DOHH2 (cell line): Measurements from ENCODE around the gene LRRC2.

Experiments
- H3F3A ChIP-seq: fragments of 200-600 bp; sonication (generic), shearing (Covaris generic); 2 replicates; pipeline ENCODE4 v1.6.0; 2016; ENCODE audit warnings: antibody characterized with exemption, mild to moderate bottlenecking; ENCODE audit not compliant: control insufficient read depth, insufficient read depth
- H3K27ac ChIP-seq: fragments of 200-600 bp; sonication (generic); 2 replicates; pipeline ENCODE4 v1.5.1; 2014; ENCODE audit warnings: low read depth, mild to moderate bottlenecking, low read length, moderate library complexity
- H3K27me3 ChIP-seq: fragments of 200-600 bp; sonication (generic); 2 replicates; pipeline ENCODE4 v1.6.1; 2014; ENCODE audit warnings: mild to moderate bottlenecking, low read length, mixed read lengths; ENCODE audit not compliant: control insufficient read depth
- H3K36me3 ChIP-seq: fragments of 200-600 bp; sonication (generic); 2 replicates; pipeline ENCODE4 v1.6.1; 2014; ENCODE audit warnings: mild to moderate bottlenecking, low read length, moderate library complexity, mixed read lengths; ENCODE audit not compliant: control insufficient read depth
- H3K4me1 ChIP-seq: fragments of 200-600 bp; sonication (generic); 2 replicates; pipeline ENCODE4 v1.6.1; 2014; ENCODE audit warnings: mild to moderate bottlenecking, low read length, mixed read lengths; ENCODE audit not compliant: control insufficient read depth
- H3K4me2 ChIP-seq: fragments of 200-600 bp; sonication (generic); 2 replicates; pipeline ENCODE4 v1.6.0; 2014; ENCODE audit warnings: mild to moderate bottlenecking, low read length, moderate library complexity
- H3K4me3 ChIP-seq: fragments of 200-600 bp; sonication (generic); 2 replicates; pipeline ENCODE4 v1.5.1; 2014; ENCODE audit warnings: mild to moderate bottlenecking, low read length, mixed read lengths
- H3K79me2 ChIP-seq: fragments of 200-600 bp; sonication (generic); 2 replicates; pipeline ENCODE4 v1.6.1; 2014; ENCODE audit warnings: mild to moderate bottlenecking, low read length, mixed read lengths; ENCODE audit not compliant: control insufficient read depth
- H3K9me2 ChIP-seq: fragments of 200-600 bp; sonication (generic); replicated peaks from 2 replicates; pipeline ENCODE4 v1.6.1; 2014; ENCODE audit warnings: mild to moderate bottlenecking, low read length, mixed read lengths; ENCODE audit not compliant: control insufficient read depth
- H3K9me3 ChIP-seq: fragments of 200-600 bp; sonication (generic); 2 replicates; pipeline ENCODE4 v1.6.1; 2014; ENCODE audit warnings: antibody characterized with exemption, low read length, mixed read lengths; ENCODE audit not compliant: control insufficient read depth, insufficient read depth
- H4K20me1 ChIP-seq: fragments of 200-600 bp; sonication (generic); 2 replicates; pipeline ENCODE4 v1.6.0; 2014; ENCODE audit warnings: low read depth, mild to moderate bottlenecking, antibody characterized with exemption, low read length, moderate library complexity; ENCODE audit not compliant: control insufficient read depth, insufficient read depth
- CTCF ChIP-seq: fragments of 200-600 bp; sonication (generic); IDR thresholded peaks from one replicate; pipeline ENCODE4 v1.5.1; 2014; ENCODE audit warnings: antibody characterized with exemption, mild to moderate bottlenecking, low read depth, low read length; ENCODE audit not compliant: poor library complexity, severe bottlenecking
- EZH2phosphoT487 ChIP-seq: fragments of 200-600 bp; sonication (generic); IDR thresholded peaks from 2 replicates; pipeline ENCODE4 v1.6.1; 2017; ENCODE audit warnings: borderline replicate concordance, mild to moderate bottlenecking, antibody characterized with exemption, low read length, moderate library complexity, mixed read lengths

Gene LRRC2

GRCh38 chr3:46484911-46485778 is 81.0 kb downstream of the LRRC2 start:
- Histone ChIP-seq H3K27me3 (peaks cover 12% of the 10 kb centered on the region; the same call in 1 of the 2 replicates), H3K4me1 (peaks cover 14% of the 10 kb centered on the region), H3K27ac (no peak overlapping the region), H3K4me3 (no peak overlapping the region), H3K9me2 (no peaks in the 10 kb centered on the region), H3K4me2 (no peak overlapping the region), H3F3A (no peaks in the 10 kb centered on the region), H3K36me3 (no peaks in the 10 kb centered on the region), H3K79me2 (no peaks in the 10 kb centered on the region), H4K20me1 (no peaks in the 10 kb centered on the region), H3K9me3 (no peaks in the 10 kb centered on the region)
- TF ChIP-seq CTCF, result no peak
- no peak for TF ChIP-seq EZH2phosphoT487

- H3K4me1 ChIP-seq, result peaks cover 7% of the 10 kb centered on the region
- no peaks in the 10 kb centered on the region for H3K9me2 ChIP-seq
- H3K79me2 ChIP-seq, result no peaks in the 10 kb centered on the region
- H4K20me1 ChIP-seq, result no peaks in the 10 kb centered on the region
- H3K27ac ChIP-seq, result no peak overlapping the region
- no peak overlapping the region for H3K4me3 ChIP-seq
- H3K9me3 ChIP-seq, result no peaks in the 10 kb centered on the region
- H3K4me2 ChIP-seq, result no peak overlapping the region
- H3F3A ChIP-seq, result no peaks in the 10 kb centered on the region
- H3K27me3 ChIP-seq, result peaks cover 12% of the 10 kb centered on the region; the same call in 1 of the 2 replicates
- TF ChIP-seq EZH2phosphoT487 (no peak), CTCF (no peak)
- H3K36me3 ChIP-seq, result no peaks in the 10 kb centered on the region
Observed at GRCh38 chr3:46484388-46484787, 81.7 kb downstream of the LRRC2 start.

GRCh38 chr3:46483825-46484224 is 82.3 kb downstream of the LRRC2 start:
- H3K79me2 ChIP-seq, result no peaks in the 10 kb centered on the region
- H4K20me1 ChIP-seq, result no peaks in the 10 kb centered on the region
- peaks cover 1% of the 10 kb centered on the region for H3K4me1 ChIP-seq
- no peaks in the 10 kb centered on the region for H3F3A ChIP-seq
- no peak overlapping the region for H3K4me3 ChIP-seq
- H3K9me3 ChIP-seq, result no peaks in the 10 kb centered on the region
- no peak overlapping the region for H3K4me2 ChIP-seq
- no peaks in the 10 kb centered on the region for H3K36me3 ChIP-seq
- TF ChIP-seq CTCF (no peak), EZH2phosphoT487 (no peak)
- no peaks in the 10 kb centered on the region for H3K9me2 ChIP-seq
- peaks cover 14% of the 10 kb centered on the region; the same call in 1 of the 2 replicates for H3K27me3 ChIP-seq
- H3K27ac ChIP-seq, result no peak overlapping the region
